NCI-H510A (cell line): ENCODE measurements around the gene NELL2.

Source experiments
- DNase-seq: peaks from one replicate; lab custom pipeline; 2025; lab: John Stamatoyannopoulos, UW

The NELL2 gene

GRCh38 chr12:44532940-44533339 lies 343.2 kb downstream of the NELL2 start:
- DNase-seq: no peak

DNA sequence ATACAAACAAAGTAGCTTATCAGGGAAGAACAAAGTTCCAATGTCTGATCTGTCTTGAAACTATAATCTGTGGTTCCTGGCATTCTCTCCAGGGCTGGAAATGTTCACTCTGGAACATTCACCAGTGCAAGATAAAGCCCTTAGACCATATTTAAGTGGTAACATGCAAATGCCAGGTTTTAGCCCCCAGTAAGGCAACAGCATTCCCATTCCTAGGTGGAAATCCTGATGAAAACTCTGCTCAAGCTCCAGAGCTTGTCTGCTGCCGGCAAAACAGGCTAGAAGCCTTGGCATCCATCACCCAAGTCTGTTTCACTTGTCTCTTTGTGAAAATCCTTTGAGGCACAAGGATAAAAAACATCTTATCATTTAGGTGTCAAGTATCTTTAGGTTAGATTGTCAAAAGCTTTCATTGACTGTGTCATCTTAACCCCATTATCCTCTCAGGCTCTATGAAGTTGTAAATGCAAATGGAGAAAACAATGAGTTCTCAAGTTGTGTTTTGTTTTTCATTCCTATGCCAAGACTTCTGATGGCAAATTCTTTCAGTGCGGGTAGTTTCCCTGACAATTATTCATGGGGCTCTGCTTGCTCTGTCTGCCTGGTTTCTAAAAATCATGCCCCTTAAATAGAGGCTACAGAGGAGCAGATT lies 344.7 kb downstream of the NELL2 start:
- no peak for DNase-seq

DNA sequence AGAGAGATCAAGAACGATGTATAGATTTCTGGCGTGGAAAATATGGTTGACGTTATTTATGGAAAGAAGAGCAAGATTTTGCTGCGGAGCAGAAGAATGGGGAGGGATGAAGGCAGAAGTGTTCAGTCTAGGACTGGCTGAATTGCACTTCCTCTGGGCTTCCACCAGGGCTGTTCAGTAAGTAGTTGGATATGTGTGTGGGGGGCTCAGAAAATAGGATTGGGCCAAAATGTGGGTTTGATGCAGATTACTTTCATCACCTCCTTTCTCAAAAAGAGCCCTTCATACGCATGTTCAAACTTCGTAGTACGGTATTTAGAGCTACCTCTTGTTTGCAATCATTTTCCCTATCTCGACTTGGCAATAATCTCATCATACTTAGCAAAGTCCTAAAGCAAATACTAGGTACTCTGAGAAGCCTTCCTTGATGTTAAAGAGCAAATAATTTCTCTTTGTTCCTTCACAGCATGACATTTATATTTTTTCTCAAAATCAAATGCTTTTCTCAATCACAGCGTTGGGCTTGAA lies 349.4 kb downstream of the NELL2 start:
- DNase-seq: no peak

GRCh38 chr12:44525806-44526654 lies 350.1 kb downstream of the NELL2 start:
- DNase-seq: no peak

DNA sequence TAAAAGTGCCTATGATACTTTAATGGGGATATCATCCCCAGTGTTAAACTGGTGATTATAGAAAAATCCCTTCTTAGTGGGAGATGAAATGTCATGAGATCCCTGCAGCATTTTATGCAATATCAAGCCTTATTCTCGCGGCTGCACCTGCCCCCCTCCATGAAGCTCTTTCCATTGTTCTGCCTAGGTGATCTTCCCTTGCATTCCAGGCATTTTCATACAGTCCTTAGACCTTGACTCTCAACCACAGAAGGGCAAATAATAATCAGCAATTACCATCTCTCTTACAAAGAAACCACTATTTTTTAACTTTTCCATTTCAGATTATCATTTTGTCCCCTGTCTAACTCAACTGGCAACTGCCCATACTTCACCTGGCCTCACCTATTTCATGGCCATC lies 352.3 kb downstream of the NELL2 start:
- no peak for DNase-seq

- DNase-seq: no peak
These were observed 354.4 kb downstream of the NELL2 start for GRCh38 chr12:44521702-44522101.

DNA sequence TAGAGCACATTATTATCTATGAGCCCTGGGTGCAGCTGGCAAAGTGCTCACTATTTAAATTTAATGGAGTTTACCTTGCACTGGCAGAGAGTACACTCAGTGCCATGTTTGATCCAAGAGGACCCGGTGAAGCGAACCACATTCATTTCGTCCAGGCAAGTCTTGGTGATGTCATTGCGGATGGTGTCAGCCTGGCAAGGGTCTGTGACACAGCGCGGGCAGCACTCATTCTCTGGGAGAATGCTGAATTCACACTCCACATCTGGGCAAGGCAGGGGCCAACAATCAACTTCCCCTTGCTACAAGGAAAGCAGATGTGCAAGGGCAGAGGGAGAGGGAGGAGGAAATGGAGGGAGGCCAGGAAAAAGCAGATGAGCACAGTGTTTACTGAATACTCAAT lies 356.2 kb downstream of the NELL2 start:
- DNase-seq: no peak

- no peak for DNase-seq
These were observed 364.8 kb downstream of the NELL2 start for GRCh38 chr12:44511289-44511688.

- no peak for DNase-seq
These were observed 365.6 kb downstream of the NELL2 start for GRCh38 chr12:44510510-44510909.

DNA sequence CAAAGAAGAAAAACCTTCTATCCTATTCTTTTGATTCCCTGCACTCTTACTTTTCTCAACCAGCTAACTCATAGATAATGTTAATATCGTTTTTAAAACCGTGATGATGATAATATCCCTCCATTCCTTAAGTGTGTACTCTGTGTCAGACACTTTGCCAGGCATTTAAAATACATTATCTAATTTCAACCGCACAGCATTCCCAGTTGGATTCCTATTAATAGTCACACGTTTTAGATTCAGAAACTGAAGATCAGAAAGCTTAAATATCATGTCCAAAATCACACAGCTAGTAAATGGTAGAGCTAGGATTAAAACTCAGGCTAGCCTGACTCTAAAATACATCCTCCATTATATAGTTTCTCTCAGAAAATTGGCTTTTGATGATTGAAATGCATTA lies 366.0 kb downstream of the NELL2 start:
- no peak for DNase-seq

DNA sequence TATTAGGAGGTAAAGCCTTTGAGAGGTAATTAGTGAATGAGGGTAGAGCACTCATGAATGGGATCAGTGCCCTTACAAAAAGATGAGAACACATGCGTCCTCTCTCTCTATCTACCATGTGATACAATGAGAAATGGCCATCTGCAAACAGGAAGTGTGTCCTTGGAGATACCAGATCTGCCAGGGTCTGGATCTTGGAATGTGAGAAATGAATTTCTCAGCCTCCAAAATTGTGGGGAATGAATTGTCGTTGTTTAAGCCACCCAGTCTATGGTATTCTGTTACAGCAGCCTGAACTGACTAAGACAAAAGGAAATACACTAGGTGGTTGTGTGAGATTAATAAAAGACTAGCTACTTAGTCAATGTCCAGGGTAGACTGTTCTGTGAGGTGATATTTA lies 366.6 kb downstream of the NELL2 start:
- no peak for DNase-seq

- DNase-seq: no peak
These were observed 368.7 kb downstream of the NELL2 start for GRCh38 chr12:44507461-44507860.

DNA sequence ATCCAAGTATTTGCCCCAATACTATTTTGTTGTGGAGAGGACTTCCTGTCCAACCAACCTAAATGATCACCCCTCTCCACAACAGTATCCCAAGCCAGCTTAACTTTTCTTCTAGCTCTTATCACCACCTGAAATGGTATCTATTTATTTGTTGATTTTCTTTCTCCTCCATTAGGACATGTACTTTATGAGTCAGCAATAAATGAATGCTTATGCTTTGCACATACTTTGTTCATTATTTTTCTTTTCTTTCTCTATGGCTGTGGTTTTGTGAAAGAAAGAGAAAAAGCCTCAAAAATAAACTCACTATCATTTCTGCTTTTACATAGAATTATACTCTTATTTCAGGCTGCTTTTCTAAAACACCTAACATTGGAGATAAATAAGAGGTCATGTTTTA lies 371.3 kb downstream of the NELL2 start:
- no peak for DNase-seq

GRCh38 chr12:44503329-44503728 lies 372.8 kb downstream of the NELL2 start:
- no peak for DNase-seq

- DNase-seq: no peak
These were observed 373.4 kb downstream of the NELL2 start for GRCh38 chr12:44502681-44503080.

DNA sequence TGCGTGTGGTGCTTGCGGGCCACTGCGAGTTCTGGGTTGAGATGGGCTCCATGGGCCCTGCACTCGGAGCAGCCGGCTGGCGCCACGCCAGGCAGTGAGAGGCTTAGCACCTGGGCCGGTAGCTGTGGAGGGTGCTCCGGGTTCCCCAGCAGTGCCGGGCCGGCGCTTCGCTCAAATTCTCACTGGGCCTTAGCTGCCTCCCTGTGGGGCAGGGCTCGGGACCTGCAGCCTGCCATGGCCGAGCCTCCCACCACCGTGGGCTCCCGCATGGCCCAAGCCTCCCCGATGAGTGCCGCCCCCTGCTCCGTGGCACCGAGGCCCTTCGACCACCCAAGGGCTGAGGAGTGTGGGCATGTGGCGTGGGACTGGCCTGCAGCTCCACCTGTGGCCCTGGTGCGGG lies 375.7 kb downstream of the NELL2 start:
- no peak for DNase-seq

DNA sequence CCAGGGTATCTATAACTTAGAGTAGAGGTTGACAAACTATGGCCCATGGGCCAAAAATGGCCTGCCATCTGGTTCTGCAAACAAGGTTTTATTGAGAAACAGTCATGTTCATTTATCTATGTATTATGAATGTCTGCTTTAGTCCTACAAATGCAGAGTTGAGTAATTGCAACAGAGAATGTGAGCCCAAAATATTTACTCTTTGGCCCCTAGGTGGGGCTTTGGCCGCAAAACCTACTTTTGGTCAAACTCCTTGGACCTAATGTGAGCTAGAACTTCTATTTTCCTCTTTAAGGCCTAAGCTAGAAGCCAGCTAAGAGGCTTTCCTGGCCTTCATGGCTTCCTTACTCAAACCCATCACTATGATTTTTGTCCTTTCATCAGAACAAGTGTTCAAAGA lies 379.1 kb downstream of the NELL2 start:
- DNase-seq: no peak

GRCh38 chr12:44490181-44490580 lies 385.9 kb downstream of the NELL2 start:
- no peak for DNase-seq

GRCh38 chr12:44488180-44488579 lies 387.9 kb downstream of the NELL2 start:
- DNase-seq: no peak

DNA sequence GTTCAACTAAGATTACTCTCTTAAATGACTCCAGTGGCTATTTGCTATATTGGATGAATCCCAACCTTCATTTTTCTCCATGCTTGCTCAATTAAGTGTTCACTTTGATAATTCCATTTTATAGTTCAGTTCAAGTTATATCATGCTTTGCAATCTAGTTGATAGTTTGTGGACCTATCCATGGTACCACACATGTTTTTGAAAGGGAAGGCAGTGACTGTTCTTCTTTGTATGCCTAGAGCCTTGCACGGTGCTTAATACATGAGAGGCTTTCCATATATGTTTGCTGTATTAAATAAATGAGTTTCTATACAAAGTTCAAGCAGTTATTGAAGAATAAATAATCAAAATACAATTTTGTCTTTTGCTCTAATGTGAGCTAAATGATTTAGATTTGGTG lies 391.3 kb downstream of the NELL2 start:
- DNase-seq: no peak

GRCh38 chr12:44477331-44477980 lies 398.7 kb downstream of the NELL2 start:
- no peak for DNase-seq

- no peak for DNase-seq
These were observed 399.4 kb downstream of the NELL2 start for GRCh38 chr12:44476683-44477082.

- DNase-seq: no peak
These were observed 411.0 kb downstream of the NELL2 start for GRCh38 chr12:44465139-44465538.
